T-cell (primary cell): ENCODE results near the gene SMIM17. TPM values are rescaled to one million over a fixed set of nuclear protein-coding genes. Genes with fewer than 3 reads are reported as not detected.

Source experiments
- ATAC-seq, 4 experiments: fragments of 200-7000 bp in 3 of 4; fragments of 150-1000 bp in 1 of 4; cut with Tn5 transposase; replicated peaks in 1 of 4; 1 replicate in 3 of 4; 2 replicates in 1 of 4; pipeline ENCODE4 v1.10.0; 2021; ENCODE audit warnings: moderate library complexity in 3 of 4, mild to moderate bottlenecking in 2 of 4, moderate number of reproducible peaks in 1 of 4
- CTCF ChIA-PET, 2 donors: fragments of 300-600 bp; sonication (Branson Sonifier 250); formaldehyde crosslinking; loops; one replicate each; lab custom pipeline; 2022; ENCODE audit warnings: antibody characterized with exemption in 2 of 2; lab: Charles Lee
- POLR2A ChIA-PET, 2 donors: fragments of 300-600 bp; sonication (Branson Sonifier 250); formaldehyde crosslinking; loops; one replicate each; lab custom pipeline; 2022; ENCODE audit warnings: antibody characterized with exemption in 2 of 2; lab: Charles Lee
- DNase-seq, 35 experiments: peaks; one replicate each; pipeline versions ENCODE4 v3.0.0 to v3.0.0-alpha.2; 2013 to 2023
- H3K27ac ChIP-seq: one replicate; pipeline ENCODE4 v1.5.1; 2013; ENCODE audit warnings: low read length
- H3K27me3 ChIP-seq, 2 experiments: replicated peaks in 1 of 2; 1 replicate in 1 of 2; 2 replicates in 1 of 2; pipeline versions ENCODE4 v1.6.1 to v1.7.0; 2013; ENCODE audit warnings: low read length in 1 of 2, mixed read lengths in 1 of 2; ENCODE audit not compliant: control insufficient read depth in 2 of 2, insufficient read depth in 2 of 2; ENCODE audit errors: extremely low read depth in 1 of 2
- H3K36me3 ChIP-seq, 2 donors: 1 replicate in 1 of 2; 2 replicates in 1 of 2; pipeline versions ENCODE4 v1.6.1 to v1.7.0; 2013; ENCODE audit warnings: low read length in 1 of 2; ENCODE audit not compliant: control insufficient read depth in 2 of 2, insufficient read depth in 1 of 2; ENCODE audit errors: extremely low read depth in 1 of 2
- H3K4me1 ChIP-seq, 2 experiments: 1 replicate in 1 of 2; 2 replicates in 1 of 2; pipeline versions ENCODE4 v1.6.1 to v1.7.0; 2013; ENCODE audit warnings: low read length in 2 of 2, mixed read lengths in 1 of 2; ENCODE audit not compliant: insufficient read depth in 2 of 2, control insufficient read depth in 1 of 2; ENCODE audit errors: extremely low read depth in 1 of 2
- H3K4me3 ChIP-seq, 2 donors: 1 replicate in 1 of 2; 2 replicates in 1 of 2; pipeline versions ENCODE4 v1.5.1 to v1.7.0; 2013; ENCODE audit warnings: mild to moderate bottlenecking in 2 of 2, low read length in 1 of 2, moderate library complexity in 1 of 2; ENCODE audit not compliant: control insufficient read depth in 1 of 2; ENCODE audit errors: extremely low read depth in 1 of 2
- H3K9me3 ChIP-seq: 2 replicates; pipeline ENCODE4 v1.7.0; 2013
- H3K27ac Mint-ChIP-seq, 2 donors: one replicate each; pipeline ENCODE4 v1.8.0; 2020 to 2021; ENCODE audit warnings: mild to moderate bottlenecking in 2 of 2, mixed read lengths in 2 of 2
- H3K27me3 Mint-ChIP-seq, 2 donors: one replicate each; pipeline ENCODE4 v1.8.0; 2021 to 2022; ENCODE audit warnings: mixed read lengths in 2 of 2
- H3K36me3 Mint-ChIP-seq: one replicate; pipeline ENCODE4 v1.8.0; 2021; ENCODE audit warnings: mixed read lengths
- H3K4me1 Mint-ChIP-seq, 3 donors: one replicate each; pipeline ENCODE4 v1.8.0; 2020 to 2022; ENCODE audit warnings: mixed read lengths in 3 of 3, mild to moderate bottlenecking in 1 of 3
- H3K4me3 Mint-ChIP-seq, 3 donors: one replicate each; pipeline ENCODE4 v1.8.0; 2020 to 2022; ENCODE audit warnings: mild to moderate bottlenecking in 3 of 3, mixed read lengths in 3 of 3, moderate library complexity in 3 of 3
- H3K9me3 Mint-ChIP-seq, 3 donors: one replicate each; pipeline ENCODE4 v1.8.0; 2020 to 2022; ENCODE audit warnings: mixed read lengths in 3 of 3
- WGBS: methylation state at CpG from one replicate; pipeline ENCODE4 v1.1.5; 2013; ENCODE audit warnings: missing lambda C conversion rate; ENCODE audit not compliant: insufficient coverage; 5-methylcytosine and 5-hydroxymethylcytosine counted together
- total RNA-seq, 35 experiments: library from RNA in 6 of 35; stranded (reverse) in 6 of 35; fragments of 120-200 nt in 1 of 35; gene quantifications; one replicate each; pipeline versions ENCODE4 v1.2.1 to v1.2.4 and lab custom pipeline; 2013 to 2026

Gene SMIM17
- total RNA-seq, 5 donors from 2014 or later (not counting 1 experiment from before 2014, with no cell fraction given): not detected

DNA sequence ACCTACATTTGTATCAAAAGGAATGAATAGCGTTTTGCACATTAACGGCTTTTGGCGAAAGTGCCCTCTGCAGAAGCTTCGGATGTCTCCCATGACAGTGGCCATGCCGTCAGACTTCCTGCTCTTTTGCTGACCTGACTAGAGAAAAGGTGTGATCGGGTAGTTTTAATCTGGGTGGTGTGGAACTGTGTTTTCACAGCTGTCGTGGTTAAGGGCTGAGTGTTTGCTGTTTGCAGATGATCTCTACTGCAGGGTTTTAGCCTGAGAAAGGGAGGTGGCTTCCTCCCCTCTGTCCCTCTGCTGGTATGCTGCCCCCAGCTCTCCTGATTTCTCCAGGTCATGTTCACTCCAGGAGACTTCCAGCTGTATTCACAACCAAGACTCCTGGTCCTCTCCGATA lies 25.4 kb upstream of the SMIM17 start:
- no peak overlapping the region for H3K27ac Mint-ChIP-seq
- H3K36me3 ChIP-seq: peaks cover 13 to 25% of the 10 kb centered on the region in 2 donors
- peaks cover 94% of the 10 kb centered on the region for H3K36me3 Mint-ChIP-seq
- no peaks in the 10 kb centered on the region for H3K4me1 ChIP-seq
- no peak overlapping the region for H3K4me3 Mint-ChIP-seq
- no peak overlapping the region for H3K27ac ChIP-seq
- no peaks in the 10 kb centered on the region for H3K4me1 Mint-ChIP-seq
- H3K9me3 ChIP-seq: peaks cover 6% of the 10 kb centered on the region
- H3K4me3 ChIP-seq: no peak overlapping the region
- no peaks in the 10 kb centered on the region for H3K27me3 Mint-ChIP-seq
- peaks cover 27 to 74% (median 67%) of the 10 kb centered on the region in 3 donors for H3K9me3 Mint-ChIP-seq
- no peaks in the 10 kb centered on the region for H3K27me3 ChIP-seq
- 98% methylated on average over 6 of the region's 8 CpGs for WGBS
- DNase-seq: no peak
- ChIA-PET POLR2A (no interaction called here), CTCF (no interaction called here)
- no peak for ATAC-seq

DNA sequence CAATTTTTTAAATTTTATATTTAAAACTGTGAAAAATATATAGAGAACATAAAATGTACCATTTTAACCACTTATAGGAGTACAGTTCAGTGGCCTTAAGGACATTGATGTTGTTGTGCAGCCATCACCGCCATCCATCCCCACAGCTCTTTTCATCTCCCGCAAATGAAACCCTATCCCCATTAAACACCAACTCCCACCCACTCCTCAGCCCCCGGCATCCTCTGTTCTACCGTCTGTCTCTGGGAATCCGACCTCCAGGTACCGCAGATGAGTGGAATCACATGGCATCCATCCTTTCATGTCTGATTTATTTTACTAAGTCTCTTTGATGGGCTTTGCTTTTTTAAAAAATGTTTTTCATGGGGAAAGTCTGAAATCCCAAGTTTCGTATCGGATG lies 23.8 kb upstream of the SMIM17 start:
- no peak overlapping the region for H3K27ac Mint-ChIP-seq
- H3K36me3 Mint-ChIP-seq: peaks cover 92% of the 10 kb centered on the region
- peaks cover 18 to 31% of the 10 kb centered on the region in 2 donors for H3K36me3 ChIP-seq

DNA sequence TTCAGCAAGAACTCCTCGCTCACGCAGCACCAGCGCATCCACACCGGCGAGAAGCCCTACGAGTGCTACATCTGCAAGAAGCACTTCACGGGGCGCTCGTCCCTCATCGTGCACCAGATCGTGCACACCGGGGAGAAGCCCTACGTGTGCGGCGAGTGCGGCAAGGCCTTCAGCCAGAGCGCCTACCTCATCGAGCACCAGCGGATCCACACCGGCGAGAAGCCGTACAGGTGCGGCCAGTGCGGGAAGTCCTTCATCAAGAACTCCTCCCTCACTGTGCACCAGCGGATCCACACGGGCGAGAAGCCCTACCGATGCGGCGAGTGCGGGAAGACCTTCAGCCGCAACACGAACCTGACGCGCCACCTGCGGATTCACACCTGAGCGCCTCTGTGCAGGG lies 20.6 kb upstream of the SMIM17 start:
- Histone ChIP-seq H3K27me3 (no peaks in the 10 kb centered on the region), H3K4me3 (peak overlapping the region in 1 of 2 donors; percentile 20), H3K4me1 (no peaks in the 10 kb centered on the region), H3K27ac (no peak overlapping the region), H3K36me3 (peaks cover 21 to 27% of the 10 kb centered on the region in 2 donors), H3K9me3 (peaks cover 7% of the 10 kb centered on the region)
- no peak overlapping the region for H3K27ac Mint-ChIP-seq
- ATAC-seq: no peak
- 98% methylated on average over 36 of the region's 37 CpGs for WGBS
- ChIA-PET POLR2A (no interaction called here), CTCF (no interaction called here)
- no peak for DNase-seq
- peaks cover 79% of the 10 kb centered on the region for H3K36me3 Mint-ChIP-seq
- peaks cover 12 to 50% (median 38%) of the 10 kb centered on the region in 3 donors for H3K9me3 Mint-ChIP-seq
- no peak overlapping the region for H3K4me3 Mint-ChIP-seq
- no peaks in the 10 kb centered on the region for H3K27me3 Mint-ChIP-seq
- H3K4me1 Mint-ChIP-seq: no peaks in the 10 kb centered on the region

More for the DNA sequence above, 23.8 kb upstream of the SMIM17 start:
- peaks cover 9% of the 10 kb centered on the region for H3K9me3 ChIP-seq
- H3K4me3 Mint-ChIP-seq: no peak overlapping the region
- DNase-seq: no peak
- H3K9me3 Mint-ChIP-seq: peaks cover 19 to 69% (median 59%) of the 10 kb centered on the region in 3 donors
- H3K27me3 Mint-ChIP-seq: no peaks in the 10 kb centered on the region
- H3K4me1 Mint-ChIP-seq: no peaks in the 10 kb centered on the region
- H3K27me3 ChIP-seq: no peaks in the 10 kb centered on the region
- POLR2A ChIA-PET: no interaction called here
- H3K27ac ChIP-seq: no peak overlapping the region
- H3K4me1 ChIP-seq: no peaks in the 10 kb centered on the region
- no peak overlapping the region for H3K4me3 ChIP-seq
- ATAC-seq: no peak
- CTCF ChIA-PET: no interaction called here
- WGBS: 87% methylated on average over 2 of the region's 8 CpGs

DNA sequence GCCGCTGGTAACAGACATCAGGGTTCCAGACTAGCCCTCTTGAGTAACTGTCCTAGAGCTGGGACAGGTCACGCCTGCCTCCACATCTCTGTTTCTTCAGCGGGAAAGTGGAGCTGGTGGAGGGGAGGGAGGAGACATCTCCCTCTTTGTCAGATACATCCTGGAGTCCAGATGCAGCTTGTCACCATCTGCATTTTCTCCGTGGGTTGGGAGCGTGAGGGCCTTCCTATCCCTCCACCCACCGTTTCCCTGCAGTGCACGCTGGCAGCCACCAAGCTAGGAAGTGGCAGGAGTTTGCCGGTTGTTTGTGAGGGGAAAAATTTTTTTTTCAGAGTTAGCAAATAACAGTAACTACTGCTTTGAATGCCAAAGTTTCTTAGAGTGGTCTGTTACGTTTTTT lies 20.0 kb upstream of the SMIM17 start:
- Mint-ChIP-seq H3K36me3 (peaks cover 77% of the 10 kb centered on the region), H3K4me3 (no peak overlapping the region), H3K4me1 (no peaks in the 10 kb centered on the region), H3K27me3 (no peaks in the 10 kb centered on the region), H3K9me3 (peaks cover 12 to 50% (median 34%) of the 10 kb centered on the region in 3 donors), H3K27ac (no peak overlapping the region)
- Histone ChIP-seq H3K9me3 (peaks cover 7% of the 10 kb centered on the region), H3K27me3 (no peaks in the 10 kb centered on the region), H3K4me1 (no peaks in the 10 kb centered on the region), H3K27ac (no peak overlapping the region), H3K36me3 (peaks cover 21% of the 10 kb centered on the region in 2 donors), H3K4me3 (peak overlapping the region in 1 of 2 donors; percentile 12)
- 100% methylated on average over 1 of the region's 9 CpGs for WGBS
- ChIA-PET POLR2A (no interaction called here), CTCF (no interaction called here)
- ATAC-seq (no peak), DNase-seq (no peak)

DNA sequence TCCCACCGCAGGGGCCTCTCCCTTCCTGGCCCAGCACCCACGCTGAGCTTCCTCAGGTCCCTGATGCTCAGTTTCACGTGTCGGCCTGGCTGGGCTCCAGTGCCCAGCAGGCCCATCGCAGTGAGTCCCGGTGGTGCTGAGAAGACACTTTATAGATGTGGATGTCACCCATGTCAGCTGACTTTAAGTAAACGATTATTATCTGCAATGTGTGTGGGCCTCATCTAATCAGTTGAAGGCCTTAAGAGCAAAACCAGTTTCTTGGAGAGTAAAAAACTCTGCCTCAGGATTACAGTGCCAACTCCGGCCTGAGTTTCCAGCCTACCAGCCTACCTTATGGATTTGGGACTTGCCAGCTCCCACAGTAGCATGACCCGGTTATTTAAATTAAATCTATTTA lies 17.3 kb upstream of the SMIM17 start:
- Mint-ChIP-seq H3K4me1 (no peaks in the 10 kb centered on the region), H3K27me3 (no peaks in the 10 kb centered on the region), H3K4me3 (no peak overlapping the region), H3K9me3 (peaks cover 21 to 53% (median 39%) of the 10 kb centered on the region in 3 donors), H3K36me3 (peaks cover 65% of the 10 kb centered on the region), H3K27ac (no peak overlapping the region)
- peaks cover 21% of the 10 kb centered on the region in 2 donors for H3K36me3 ChIP-seq
- no peak overlapping the region for H3K27ac ChIP-seq
- 96% methylated on average over 6 of the region's 9 CpGs for WGBS
- DNase-seq (no peak), ATAC-seq (no peak)
- H3K27me3 ChIP-seq: no peaks in the 10 kb centered on the region
- H3K9me3 ChIP-seq: peaks cover 7% of the 10 kb centered on the region
- H3K4me1 ChIP-seq: no peaks in the 10 kb centered on the region
- ChIA-PET POLR2A (no interaction called here), CTCF (no interaction called here)
- H3K4me3 ChIP-seq: no peak overlapping the region

DNA sequence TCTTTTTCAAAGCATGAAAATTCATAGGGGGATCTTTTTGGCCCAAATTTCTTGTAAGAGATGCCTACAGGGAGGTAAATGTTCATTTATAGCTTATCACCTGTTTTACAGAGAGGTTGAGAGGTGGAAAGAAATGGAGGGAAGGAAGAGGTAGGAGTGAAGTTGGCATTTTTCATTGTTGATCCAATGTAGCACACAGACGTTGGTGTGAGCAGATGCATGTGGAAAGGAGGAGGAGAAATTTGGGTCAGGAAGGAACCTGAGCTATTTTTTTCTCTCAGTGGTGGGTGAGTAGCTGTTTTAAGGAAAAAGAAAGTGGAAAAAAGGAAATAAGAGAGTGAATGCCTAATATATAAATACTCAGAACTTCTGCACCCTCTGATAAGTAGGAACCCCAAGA lies 9.9 kb upstream of the SMIM17 start:
- ChIA-PET CTCF (no interaction called here), POLR2A (no interaction called here)
- H3K36me3 Mint-ChIP-seq: peaks cover 13% of the 10 kb centered on the region
- peaks cover 20 to 64% (median 61%) of the 10 kb centered on the region in 3 donors for H3K9me3 Mint-ChIP-seq
- ATAC-seq: no peak
- no peak overlapping the region for H3K27ac ChIP-seq
- H3K27me3 ChIP-seq: no peaks in the 10 kb centered on the region
- no peaks in the 10 kb centered on the region for H3K36me3 ChIP-seq
- no peak for DNase-seq
- 17% methylated on average over 1 of the region's 1 CpG for WGBS
- no peaks in the 10 kb centered on the region for H3K4me1 ChIP-seq
- no peak overlapping the region for H3K4me3 Mint-ChIP-seq
- no peaks in the 10 kb centered on the region for H3K4me1 Mint-ChIP-seq
- H3K27ac Mint-ChIP-seq: no peak overlapping the region
- peaks cover 12% of the 10 kb centered on the region for H3K9me3 ChIP-seq
- H3K27me3 Mint-ChIP-seq: no peaks in the 10 kb centered on the region
- H3K4me3 ChIP-seq: no peak overlapping the region
